GM18526 (cell line): ENCODE data around the gene TEK.

Experiments used
- POLR2A ChIP-seq: IDR thresholded peaks from 3 replicates; pipeline ENCODE4 v1.6.1; 2011; ENCODE audit not compliant: insufficient read length; ENCODE audit errors: extremely low read depth

Gene TEK

DNA sequence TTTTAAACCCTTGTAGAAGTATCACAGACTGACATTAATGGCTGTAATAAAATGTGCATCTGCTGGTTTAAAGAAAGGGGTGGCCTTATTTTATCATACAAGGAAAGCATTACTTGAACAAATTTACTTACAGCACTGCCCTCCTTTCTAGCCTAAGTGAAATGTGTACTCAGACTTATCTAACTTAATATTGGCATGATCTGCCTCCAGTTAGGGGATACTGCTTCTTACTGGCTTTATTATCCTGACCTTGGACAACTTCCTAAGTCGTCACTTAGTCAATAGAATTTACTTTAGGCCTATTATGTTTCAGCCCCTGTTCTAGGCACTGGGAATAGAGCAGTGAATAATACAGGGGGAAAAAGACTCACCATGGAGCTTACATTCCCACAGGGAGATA lies 79.4 kb downstream of the TEK start:
- no peak for TF ChIP-seq POLR2A

DNA sequence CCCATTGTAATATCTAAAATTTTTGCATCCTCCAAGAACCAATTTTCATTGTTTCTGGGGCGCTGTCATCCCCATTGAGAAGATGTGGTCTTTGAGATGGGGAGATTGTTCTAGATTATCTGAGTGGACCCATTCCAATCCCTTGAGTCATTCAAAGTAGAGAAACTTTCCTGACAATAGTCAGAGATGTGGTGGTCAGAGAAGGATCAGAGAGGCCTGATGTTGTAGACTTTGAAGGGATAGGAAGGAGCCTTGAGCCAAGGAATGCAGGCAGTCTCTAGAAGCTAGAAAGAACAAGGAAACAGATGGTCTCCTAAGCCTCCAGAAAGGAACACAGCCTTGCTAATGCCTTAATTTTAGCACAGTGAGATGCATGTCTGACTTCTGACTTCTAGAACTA lies 80.4 kb downstream of the TEK start:
- no peak for TF ChIP-seq POLR2A

GRCh38 chr9:27192291-27192960 lies 83.4 kb downstream of the TEK start:
- TF ChIP-seq POLR2A, result no peak

DNA sequence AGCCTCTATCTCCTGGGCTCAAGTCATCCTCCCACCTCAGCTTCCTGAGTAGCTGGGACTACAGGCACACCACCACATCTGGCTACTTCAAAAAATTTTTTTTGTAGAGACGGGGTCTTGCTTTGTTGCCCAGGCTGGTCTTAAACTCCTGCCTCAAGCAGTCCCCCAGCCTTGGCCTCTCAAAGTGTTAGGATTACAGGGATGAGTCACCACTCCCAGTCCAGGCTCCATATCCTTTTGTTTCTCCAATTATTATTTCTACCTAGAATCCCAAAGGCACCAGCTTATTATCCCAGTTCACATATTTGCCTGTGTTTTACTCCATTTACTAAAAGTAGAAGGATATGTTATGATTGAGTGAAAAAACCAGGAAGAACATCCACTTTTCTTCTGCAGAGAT lies 84.9 kb downstream of the TEK start:
- TF ChIP-seq POLR2A, result no peak

- no peak for TF ChIP-seq POLR2A
Measured at GRCh38 chr9:27194401-27195091, 85.5 kb downstream of the TEK start.

DNA sequence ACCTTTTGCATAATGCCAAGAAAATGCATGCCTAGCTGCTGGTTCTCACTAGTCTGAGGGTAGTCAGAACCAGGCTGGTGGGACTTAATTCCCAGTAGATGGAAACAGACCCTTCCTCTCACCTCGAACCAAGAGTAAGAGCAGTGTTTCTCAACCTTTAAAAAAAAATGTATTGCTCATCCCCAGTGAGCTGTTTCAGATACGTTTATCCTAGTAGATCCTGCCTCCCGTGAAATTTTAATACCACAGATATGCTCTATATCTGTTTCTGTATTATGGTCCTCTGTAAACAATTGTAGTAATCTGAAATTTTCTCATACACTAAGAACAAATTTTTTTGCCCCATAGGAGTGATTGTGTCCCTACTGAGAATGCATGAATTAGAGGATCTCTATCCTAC lies 86.2 kb downstream of the TEK start:
- no peak for TF ChIP-seq POLR2A

DNA sequence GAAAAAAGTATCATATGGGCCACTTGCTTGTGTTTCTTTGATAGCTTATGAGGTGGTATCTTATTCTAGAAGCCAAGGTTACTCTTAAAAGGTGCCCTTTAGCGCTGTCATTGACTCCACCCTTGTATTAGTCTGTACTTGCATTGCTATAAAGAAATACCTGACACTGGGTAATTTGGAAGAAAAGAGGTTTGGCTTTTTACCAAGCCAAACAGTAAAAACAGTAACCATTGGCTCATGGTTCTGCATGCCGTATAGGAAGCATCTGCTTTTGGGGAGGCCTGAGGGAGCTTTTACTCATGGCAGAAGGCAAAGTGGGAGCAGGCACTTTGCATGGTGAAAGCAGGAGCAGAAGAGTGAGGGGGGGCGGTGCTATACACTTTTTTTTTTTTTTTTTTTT lies 87.4 kb downstream of the TEK start:
- TF ChIP-seq POLR2A, result no peak

GRCh38 chr9:27198190-27198589 lies 89.2 kb downstream of the TEK start:
- TF ChIP-seq POLR2A, result no peak

DNA sequence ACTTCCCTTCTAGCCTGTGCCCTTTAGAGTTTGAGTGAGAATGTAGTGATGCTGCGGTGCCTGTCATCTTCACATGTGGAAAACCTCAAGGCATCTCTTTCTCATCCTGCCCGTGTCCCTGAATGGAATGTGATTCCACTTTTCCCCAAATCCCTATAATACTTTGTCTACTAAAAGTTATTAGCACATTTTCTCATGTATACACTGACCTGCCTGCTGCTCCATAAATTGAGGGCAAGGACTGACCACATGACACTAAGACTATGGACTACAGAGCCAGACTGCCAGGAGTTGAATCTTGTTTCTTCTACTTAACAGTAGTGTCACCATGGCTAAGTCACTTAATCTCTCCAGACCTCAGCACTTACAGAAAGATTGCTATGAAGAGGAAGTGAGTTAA lies 93.0 kb downstream of the TEK start:
- no peak for TF ChIP-seq POLR2A

DNA sequence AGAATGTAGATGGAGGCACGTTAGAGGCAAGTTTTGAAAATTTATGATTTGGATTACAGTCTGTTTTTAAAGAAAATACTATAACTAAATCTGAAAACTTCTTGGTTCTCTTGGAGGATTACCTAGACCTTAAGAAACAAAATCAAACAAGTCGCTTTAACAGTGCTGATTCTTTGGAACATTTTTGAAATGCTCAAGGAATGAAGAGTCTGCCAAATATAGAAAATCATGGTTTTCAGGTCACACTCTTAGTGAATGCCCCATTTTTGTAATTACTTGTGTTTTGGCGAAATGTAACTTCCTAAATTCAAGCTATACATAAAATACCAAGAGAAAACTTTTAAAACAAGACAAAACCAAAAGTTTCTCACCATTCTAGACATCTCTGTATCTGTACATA lies 94.8 kb downstream of the TEK start:
- TF ChIP-seq POLR2A, result no peak

- no peak for TF ChIP-seq POLR2A
Measured at GRCh38 chr9:27204578-27204977, 95.6 kb downstream of the TEK start.

GRCh38 chr9:27205198-27205597 lies 96.2 kb downstream of the TEK start:
- no peak for TF ChIP-seq POLR2A

GRCh38 chr9:27206041-27206440 lies 97.0 kb downstream of the TEK start:
- TF ChIP-seq POLR2A, result no peak

GRCh38 chr9:27209034-27209433 lies 100.0 kb downstream of the TEK start:
- TF ChIP-seq POLR2A, result no peak

GRCh38 chr9:27210588-27210987 lies 101.6 kb downstream of the TEK start:
- no peak for TF ChIP-seq POLR2A

GRCh38 chr9:27212191-27212590 lies 103.2 kb downstream of the TEK start:
- TF ChIP-seq POLR2A, result no peak

DNA sequence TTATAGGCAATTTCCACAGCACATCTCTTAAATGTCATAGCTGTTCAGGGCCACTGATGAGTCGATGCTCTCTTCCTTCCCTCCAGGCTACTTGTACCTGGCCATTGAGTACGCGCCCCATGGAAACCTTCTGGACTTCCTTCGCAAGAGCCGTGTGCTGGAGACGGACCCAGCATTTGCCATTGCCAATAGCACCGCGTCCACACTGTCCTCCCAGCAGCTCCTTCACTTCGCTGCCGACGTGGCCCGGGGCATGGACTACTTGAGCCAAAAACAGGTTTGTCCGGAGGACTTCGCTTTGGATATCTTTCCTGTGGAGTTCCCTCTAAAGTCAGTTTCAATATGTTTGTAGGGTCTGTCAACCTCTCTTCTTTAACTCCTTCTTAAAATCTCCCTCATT lies 103.6 kb downstream of the TEK start:
- no peak for TF ChIP-seq POLR2A
